ENCODE results near the gene MED12L. TPM values are rescaled to one million over a fixed set of nuclear protein-coding genes. Genes with fewer than 3 reads are reported as not detected.
"Not testable (repeated sequence)": the region's sequence is repeated elsewhere in the genome, so short reads cannot be mapped to it uniquely, and the experiment has no call there.

The MED12L gene
- total RNA-seq, 2 donors from 2014 or later = 4.4 to 5.8 TPM

DNA sequence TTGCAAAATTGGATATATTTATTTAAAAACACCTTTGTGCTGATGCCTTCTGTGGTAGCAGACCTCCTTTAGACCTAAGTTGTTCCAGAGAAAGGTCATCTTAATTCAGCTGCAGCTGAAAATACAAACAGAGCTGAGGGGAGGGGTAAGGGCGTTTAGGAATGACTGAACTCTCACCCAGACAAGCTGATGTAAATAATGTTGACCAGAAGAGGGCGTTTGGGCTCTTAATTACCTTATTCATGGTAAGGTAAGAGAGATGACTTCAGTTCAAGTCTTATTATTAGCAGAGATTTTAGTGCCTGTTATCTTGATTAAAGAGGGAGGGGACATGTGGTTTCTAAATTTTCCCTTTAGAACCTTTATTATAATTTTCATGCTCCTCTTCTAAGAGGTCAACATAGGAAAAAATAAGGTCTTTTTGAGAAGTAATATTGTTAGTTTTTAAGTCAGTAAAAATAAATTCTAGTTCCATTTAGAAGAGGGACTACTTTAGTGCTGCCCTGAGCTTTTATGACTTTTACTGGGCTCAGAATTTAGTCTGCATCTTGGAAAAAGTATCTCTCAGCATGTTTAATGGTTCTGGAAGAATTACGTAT lies 71.3 kb downstream of the MED12L start:
- Mint-ChIP-seq H3K27ac (no peak overlapping the region), H3K4me1 (ENCODE audit: low read depth) (no peaks in the 10 kb centered on the region), H3K9me3 (no peaks in the 10 kb centered on the region), H3K4me3 (no peak overlapping the region), H3K27me3 (ENCODE audit: low read depth) (peaks cover 9% of the 10 kb centered on the region), H3K36me3 (ENCODE audit: insufficient read depth in 2 of 2) (no peaks in the 10 kb centered on the region)
- DNase-seq = peak; percentile 31 to 48
- peak; percentile 65 to 75 for ATAC-seq (replicated peaks in 1 of 2)

DNA sequence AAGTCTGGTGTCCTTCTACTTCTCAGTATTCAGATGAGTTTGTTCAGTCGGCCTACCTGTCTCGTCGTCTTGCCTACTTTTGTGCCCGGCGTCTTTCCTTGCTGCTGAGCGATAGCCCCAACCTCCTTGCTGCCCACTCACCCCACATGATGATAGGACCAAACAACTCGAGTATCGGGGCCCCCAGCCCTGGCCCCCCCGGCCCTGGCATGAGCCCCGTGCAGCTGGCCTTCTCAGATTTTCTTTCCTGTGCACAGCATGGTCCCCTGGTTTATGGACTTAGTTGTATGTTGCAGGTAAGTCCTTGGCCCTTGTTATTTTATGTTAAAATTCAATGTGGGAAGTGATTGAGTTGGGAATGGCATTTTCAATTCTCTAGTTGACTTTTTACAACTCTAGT lies 74.3 kb downstream of the MED12L start:
- DNase-seq = no peak
- Mint-ChIP-seq H3K9me3 (no peaks in the 10 kb centered on the region), H3K4me1 (ENCODE audit: low read depth) (no peaks in the 10 kb centered on the region), H3K4me3 (no peak overlapping the region), H3K27ac (no peak overlapping the region), H3K27me3 (ENCODE audit: low read depth) (peaks cover 9% of the 10 kb centered on the region), H3K36me3 (ENCODE audit: insufficient read depth in 2 of 2) (no peaks in the 10 kb centered on the region)
- ATAC-seq (replicated peaks in 1 of 2) = no peak

DNA sequence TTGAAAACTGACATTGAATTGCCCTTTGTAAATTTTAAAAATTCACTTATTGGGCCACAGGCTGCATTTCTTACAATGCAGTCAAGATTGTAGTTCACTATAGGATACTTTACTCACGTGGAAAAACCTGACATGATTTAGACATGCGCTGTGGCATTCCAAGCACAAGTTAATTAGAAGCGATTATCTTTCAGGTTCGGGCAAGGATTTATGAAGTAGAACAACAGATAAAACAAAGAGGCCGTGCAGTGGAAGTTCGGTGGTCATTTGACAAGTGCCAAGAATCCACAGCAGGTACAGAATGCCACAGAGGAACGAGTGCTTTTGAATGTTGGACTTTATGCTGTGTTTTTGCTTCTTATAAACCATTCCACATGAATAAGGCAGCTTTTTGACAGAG lies 79.8 kb downstream of the MED12L start:
- ATAC-seq (replicated peaks in 1 of 2) = no peak
- Mint-ChIP-seq H3K36me3 (ENCODE audit: insufficient read depth in 2 of 2) (no peaks in the 10 kb centered on the region), H3K9me3 (no peaks in the 10 kb centered on the region), H3K4me1 (ENCODE audit: low read depth) (peaks cover 24% of the 10 kb centered on the region), H3K27ac (no peak overlapping the region), H3K4me3 (no peak overlapping the region), H3K27me3 (ENCODE audit: low read depth) (peaks cover 9% of the 10 kb centered on the region)
- DNase-seq = no peak

DNA sequence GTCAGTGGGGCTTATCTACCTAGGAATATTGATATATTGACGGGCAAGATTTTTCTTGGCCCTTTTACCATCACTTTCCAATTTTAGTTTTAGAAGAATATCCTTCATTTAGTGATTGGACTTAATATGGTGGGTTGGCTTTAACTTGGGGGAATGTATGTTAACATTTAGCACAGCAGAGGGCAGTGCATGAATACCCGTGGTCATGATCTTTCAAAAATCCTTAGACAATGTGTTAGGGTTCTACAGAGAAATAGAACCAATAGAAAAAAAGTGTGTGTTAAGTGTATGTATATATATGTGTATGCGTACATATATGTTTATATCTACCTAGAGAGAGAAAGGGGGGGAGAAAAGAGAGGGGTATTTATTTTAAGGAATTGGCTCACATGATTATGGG lies 80.7 kb downstream of the MED12L start:
- H3K27ac Mint-ChIP-seq = no peak overlapping the region
- DNase-seq (no peak), ATAC-seq (replicated peaks in 1 of 2) (no peak)
- no peaks in the 10 kb centered on the region for H3K36me3 Mint-ChIP-seq (ENCODE audit: insufficient read depth in 2 of 2)
- H3K9me3 Mint-ChIP-seq = no peaks in the 10 kb centered on the region
- H3K27me3 Mint-ChIP-seq (ENCODE audit: low read depth) = peaks cover 1% of the 10 kb centered on the region
- H3K4me3 Mint-ChIP-seq = no peak overlapping the region
- H3K4me1 Mint-ChIP-seq (ENCODE audit: low read depth) = peaks cover 33% of the 10 kb centered on the region

DNA sequence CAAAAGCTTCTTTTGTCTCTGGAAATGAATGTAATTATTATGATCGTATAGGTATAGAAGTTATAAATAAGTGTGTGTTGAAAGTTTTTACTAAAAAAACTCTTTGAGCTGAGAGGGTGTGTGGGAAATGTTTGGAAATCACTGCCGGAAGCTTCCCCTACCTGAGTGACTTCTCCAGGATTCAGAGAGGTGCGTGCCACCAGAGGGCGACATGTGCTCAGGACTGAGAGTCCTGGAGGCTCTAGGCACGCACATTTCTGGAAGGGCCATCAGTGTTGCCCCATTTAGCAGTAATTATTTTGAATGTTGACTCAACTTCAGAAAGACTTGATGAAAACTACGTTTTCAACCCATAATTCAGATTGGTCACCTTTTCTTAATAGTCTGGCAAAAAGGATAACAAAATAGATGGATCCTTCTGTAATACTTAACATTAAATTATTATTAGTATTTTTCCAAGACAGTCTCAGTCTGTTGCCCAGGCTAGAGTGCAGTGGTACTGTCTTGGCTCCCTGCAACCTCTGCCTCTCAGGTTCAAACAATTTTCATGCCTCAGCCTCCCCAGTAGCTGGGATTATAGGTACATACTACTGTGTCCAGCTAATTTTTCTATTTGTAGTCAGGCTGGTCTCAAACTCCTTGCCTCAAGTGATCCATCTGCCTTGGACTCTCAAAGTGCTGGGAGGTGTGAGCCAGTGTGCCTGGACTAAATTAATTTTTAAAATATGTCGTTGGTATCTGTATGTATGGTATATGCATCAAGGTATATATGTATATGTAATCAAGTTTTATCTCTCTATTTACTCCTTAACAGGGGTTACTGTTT lies 83.0 kb downstream of the MED12L start:
- Mint-ChIP-seq H3K9me3 (no peaks in the 10 kb centered on the region), H3K27ac (no peak overlapping the region), H3K36me3 (ENCODE audit: insufficient read depth in 2 of 2) (no peaks in the 10 kb centered on the region), H3K27me3 (ENCODE audit: low read depth) (no peaks in the 10 kb centered on the region), H3K4me1 (ENCODE audit: low read depth) (peaks cover 54% of the 10 kb centered on the region), H3K4me3 (no peak overlapping the region)
- DNase-seq = peak; percentile 86 to 87
- ATAC-seq (replicated peaks in 1 of 2) = peak; percentile 72 to 73

DNA sequence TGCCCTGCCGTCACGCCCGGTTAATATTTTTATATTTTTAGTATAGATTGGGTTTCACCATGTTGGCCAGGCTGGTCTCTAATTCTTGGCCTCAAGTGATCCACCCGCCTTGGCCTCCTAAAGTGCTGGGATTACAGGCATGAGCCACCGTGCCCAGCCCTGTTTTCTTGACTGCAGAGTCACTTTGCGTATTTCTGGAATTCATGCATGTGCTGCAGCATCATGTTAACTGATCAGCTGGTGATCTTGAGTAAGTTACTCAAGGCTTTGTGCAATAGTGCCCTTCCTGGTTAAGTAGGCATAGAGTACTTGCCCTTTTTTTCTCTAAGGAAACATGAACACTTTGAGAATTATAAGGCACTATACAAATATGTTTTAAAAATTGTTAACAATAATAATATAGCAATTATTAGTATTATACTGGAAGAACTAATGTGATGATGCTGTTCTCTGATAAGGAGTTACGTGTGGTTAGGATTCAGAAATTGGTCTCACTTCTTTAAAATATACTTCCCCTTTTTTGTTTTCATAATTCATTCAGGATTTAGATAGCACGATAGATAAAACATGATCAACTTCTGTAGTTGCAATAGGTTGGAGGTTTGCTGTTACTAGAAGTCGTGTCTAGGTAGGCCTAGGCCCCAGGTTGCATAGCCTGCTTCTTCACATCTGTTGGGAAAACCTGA lies 83.9 kb downstream of the MED12L start:
- Mint-ChIP-seq H3K36me3 (ENCODE audit: insufficient read depth in 2 of 2) (no peaks in the 10 kb centered on the region), H3K4me1 (ENCODE audit: low read depth) (peaks cover 60% of the 10 kb centered on the region), H3K27me3 (ENCODE audit: low read depth) (no peaks in the 10 kb centered on the region), H3K4me3 (peak overlapping the region; percentile 53 to 64), H3K9me3 (no peaks in the 10 kb centered on the region), H3K27ac (peak overlapping the region; percentile 83)
- ATAC-seq (replicated peaks in 1 of 2) (peak; percentile 2 to 11), DNase-seq (no peak)

DNA sequence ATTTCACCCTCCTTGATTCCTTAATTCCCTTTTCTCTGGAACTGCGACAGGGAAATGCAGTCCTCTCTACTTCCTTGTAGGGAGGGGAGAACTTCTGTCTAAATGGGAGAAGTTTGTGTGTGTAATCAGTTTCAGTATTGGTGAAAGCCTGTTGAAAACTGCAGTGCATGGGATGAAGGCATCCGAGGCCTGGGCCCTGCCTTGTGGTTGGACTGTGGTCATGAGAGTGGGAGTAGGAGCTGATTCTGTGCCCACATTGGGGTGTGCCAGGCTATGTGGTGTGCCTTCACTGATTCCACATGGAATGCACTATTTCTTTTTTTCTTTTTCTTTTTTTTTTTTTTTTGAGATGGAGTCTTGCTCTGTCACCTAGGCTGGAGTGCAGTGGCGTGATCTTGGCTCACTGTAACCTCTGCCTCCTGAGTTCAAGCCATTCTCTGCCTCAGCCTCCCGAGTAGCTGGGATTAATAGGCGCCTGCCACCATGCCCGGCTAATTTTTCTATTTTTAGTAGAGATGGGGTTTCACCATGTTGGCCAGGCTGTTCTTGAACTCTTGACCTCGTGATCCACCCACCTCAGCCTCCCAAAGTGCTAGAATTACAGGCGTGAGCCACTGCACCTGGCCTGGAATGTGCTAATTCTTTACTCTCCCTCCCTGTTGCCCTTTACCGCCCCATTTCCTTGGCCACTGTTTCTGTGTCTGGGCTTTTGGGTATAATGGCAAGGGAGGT lies 84.7 kb downstream of the MED12L start:
- ATAC-seq (replicated peaks in 1 of 2) = peak; percentile 55 to 70
- not testable (repeated sequence) for H3K9me3 Mint-ChIP-seq
- peak overlapping the region; percentile 64 to 73 for H3K4me3 Mint-ChIP-seq

DNA sequence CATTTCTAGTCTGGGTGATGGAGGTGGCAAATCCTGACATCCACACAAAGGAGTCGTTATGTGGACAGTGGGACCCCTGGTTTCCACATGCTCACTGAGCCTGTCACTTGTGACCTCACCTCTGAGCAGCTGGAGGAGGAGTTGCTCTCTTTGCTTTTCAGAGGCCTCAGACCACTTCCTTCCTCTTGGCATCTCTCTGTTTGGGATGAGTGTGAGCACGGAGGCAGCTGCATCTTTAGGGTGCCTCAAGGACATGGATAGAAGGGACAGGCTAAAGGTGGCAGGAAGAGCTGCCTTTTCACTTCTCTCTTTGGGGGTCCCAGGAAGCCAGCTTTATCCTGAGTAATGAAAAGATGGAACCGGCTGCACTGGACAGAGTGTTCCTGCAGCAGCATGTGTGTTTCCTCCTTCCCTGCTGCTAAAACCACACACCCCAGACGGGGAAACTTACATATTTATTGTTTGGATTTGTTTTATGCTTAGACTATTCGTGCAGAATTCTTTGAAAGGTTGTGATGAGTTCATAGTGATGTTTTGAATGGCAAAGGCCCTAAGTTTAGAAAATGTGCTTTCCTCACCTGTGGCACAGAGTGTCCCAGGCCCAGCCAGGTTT lies 85.8 kb downstream of the MED12L start:
- Mint-ChIP-seq H3K4me1 (ENCODE audit: low read depth) (peaks cover 60% of the 10 kb centered on the region), H3K27ac (peak overlapping the region; percentile 83), H3K36me3 (ENCODE audit: insufficient read depth in 2 of 2) (no peaks in the 10 kb centered on the region), H3K4me3 (peak overlapping the region; percentile 64 to 73), H3K27me3 (ENCODE audit: low read depth) (no peaks in the 10 kb centered on the region), H3K9me3 (no peaks in the 10 kb centered on the region)
- peak; percentile 52 to 55 for DNase-seq
- ATAC-seq (replicated peaks in 1 of 2) = peak; percentile 74 to 89

More for the DNA sequence above, 84.7 kb downstream of the MED12L start:
- H3K4me1 Mint-ChIP-seq (ENCODE audit: low read depth) = peaks cover 60% of the 10 kb centered on the region
- DNase-seq = peak; percentile 63 to 65
- not testable (repeated sequence) for H3K27me3 Mint-ChIP-seq (ENCODE audit: low read depth); H3K36me3 Mint-ChIP-seq (ENCODE audit: insufficient read depth in 2 of 2)
- peak overlapping the region; percentile 83 for H3K27ac Mint-ChIP-seq

DNA sequence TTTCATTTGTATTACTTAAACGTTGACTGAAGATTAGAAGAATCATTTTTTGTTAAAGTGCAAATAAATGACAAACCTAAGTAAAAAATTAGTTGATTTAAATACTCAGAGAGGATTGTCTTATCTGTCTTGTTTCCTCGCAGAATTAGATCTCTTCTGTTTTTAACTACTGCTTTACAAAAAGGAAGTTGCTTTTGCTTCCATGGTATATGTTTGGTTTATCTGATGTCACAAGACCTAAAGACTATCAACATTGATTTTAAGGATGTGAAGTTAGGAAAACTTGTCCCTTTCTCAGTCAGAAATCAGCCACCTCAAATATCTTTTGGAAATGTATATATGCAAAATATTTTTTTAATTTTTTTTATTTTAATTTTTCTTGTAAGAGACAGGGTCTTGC lies 88.9 kb downstream of the MED12L start:
- no peaks in the 10 kb centered on the region for H3K27me3 Mint-ChIP-seq (ENCODE audit: low read depth)
- no peaks in the 10 kb centered on the region for H3K36me3 Mint-ChIP-seq (ENCODE audit: insufficient read depth in 2 of 2)
- H3K4me3 Mint-ChIP-seq = no peak overlapping the region
- DNase-seq (no peak), ATAC-seq (replicated peaks in 1 of 2) (no peak)
- H3K4me1 Mint-ChIP-seq (ENCODE audit: low read depth) = peaks cover 45% of the 10 kb centered on the region
- no peaks in the 10 kb centered on the region for H3K9me3 Mint-ChIP-seq
- H3K27ac Mint-ChIP-seq = no peak overlapping the region

DNA sequence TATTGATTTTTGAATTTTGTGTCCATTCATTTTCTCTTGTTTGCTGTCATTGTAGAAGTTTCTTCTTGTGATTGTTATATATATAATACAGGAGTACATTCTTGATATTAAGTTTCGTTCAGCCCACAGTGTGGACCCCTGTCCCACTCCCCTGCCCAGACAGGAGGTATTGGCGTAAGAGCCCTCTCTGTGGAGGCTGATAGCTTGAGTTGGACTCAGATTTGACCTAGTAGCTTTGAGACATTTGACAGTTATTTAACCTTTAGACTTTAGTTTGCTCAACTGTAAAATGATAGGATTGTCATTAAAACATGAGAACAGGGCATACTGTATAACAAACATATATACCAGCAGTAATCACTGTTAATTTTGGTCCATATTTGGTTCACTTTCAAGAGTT lies 90.5 kb downstream of the MED12L start:
- Mint-ChIP-seq H3K27me3 (ENCODE audit: low read depth) (no peaks in the 10 kb centered on the region), H3K9me3 (no peaks in the 10 kb centered on the region), H3K4me3 (no peak overlapping the region), H3K4me1 (ENCODE audit: low read depth) (peaks cover 29% of the 10 kb centered on the region), H3K27ac (no peak overlapping the region), H3K36me3 (ENCODE audit: insufficient read depth in 2 of 2) (no peaks in the 10 kb centered on the region)
- DNase-seq (no peak), ATAC-seq (replicated peaks in 1 of 2) (no peak)

DNA sequence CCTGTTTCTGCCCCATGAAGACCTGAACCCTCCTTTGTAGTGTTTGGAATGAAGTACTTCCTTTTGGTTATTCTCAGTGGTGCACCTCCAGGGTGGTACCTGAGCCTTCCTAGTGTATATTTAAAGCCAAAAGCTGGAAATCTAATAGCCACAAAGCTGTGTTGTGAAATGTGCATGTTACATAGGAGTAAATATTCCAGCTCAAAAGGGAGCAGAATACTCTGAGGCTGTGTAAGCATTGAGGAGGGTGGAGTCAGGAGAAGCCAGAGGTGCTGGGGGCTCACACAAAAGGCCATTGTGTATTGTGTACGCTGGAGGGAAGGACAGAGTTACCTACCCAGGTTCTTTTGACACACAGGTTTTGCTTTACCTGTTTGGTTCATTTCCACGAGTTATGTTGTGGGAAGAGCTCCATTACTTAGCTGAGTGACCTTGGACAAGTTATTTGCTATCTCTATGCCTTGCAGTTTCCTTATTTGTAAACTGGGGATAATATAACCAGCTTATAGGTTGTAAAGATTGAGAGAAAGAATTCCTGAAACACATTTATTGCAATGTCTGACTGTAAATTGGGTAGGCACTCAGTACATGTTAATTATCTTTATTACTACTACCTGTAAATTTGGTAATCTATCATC lies 92.9 kb downstream of the MED12L start:
- ATAC-seq (replicated peaks in 1 of 2) = no peak
- Mint-ChIP-seq H3K4me3 (no peak overlapping the region), H3K27me3 (ENCODE audit: low read depth) (no peaks in the 10 kb centered on the region)

DNA sequence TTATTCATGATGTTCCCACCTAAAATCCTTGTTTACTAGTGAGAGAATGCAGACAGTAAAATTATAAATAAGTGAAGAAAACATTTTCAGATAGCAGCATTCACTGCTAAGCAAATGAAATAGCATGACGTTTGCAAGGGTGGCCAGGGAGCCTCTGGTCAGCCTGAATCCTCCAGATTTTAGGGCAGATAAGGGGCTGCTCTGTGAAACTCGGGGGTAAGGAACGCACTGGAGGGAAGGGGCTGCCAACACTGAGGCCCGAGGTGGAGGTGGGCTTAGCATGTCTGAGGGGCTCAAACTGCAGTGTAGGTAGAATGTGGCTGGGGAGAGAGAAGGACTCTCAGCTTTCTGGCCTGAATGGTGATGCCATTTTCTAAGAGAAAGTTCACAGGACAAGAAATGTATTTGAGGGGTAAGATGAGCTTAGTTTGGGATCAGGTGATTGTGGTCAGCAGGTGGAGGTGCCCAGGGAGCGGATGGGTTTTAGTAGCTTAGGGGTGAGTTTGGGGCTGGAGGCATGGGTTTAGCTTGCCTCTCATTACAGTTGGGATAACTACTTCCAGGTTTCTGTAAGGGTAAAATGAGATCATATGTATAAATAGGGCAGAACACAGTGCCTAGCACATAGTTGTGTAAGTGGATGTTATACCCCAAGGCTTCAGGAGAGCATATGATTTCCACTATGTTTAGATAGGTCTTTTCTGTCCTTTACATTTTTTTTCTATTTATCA lies 97.0 kb downstream of the MED12L start:
- H3K27ac Mint-ChIP-seq = peak overlapping the region; percentile 4
- H3K36me3 Mint-ChIP-seq (ENCODE audit: insufficient read depth in 2 of 2) = no peaks in the 10 kb centered on the region
- DNase-seq = no peak
- no peak for ATAC-seq (replicated peaks in 1 of 2)
- H3K4me3 Mint-ChIP-seq = peak overlapping the region; percentile 75 to 84
- no peaks in the 10 kb centered on the region for H3K27me3 Mint-ChIP-seq (ENCODE audit: low read depth)
- H3K4me1 Mint-ChIP-seq (ENCODE audit: low read depth) = peaks cover 44% of the 10 kb centered on the region
- no peaks in the 10 kb centered on the region for H3K9me3 Mint-ChIP-seq

More for the DNA sequence above, 92.9 kb downstream of the MED12L start:
- DNase-seq = no peak
- H3K27ac Mint-ChIP-seq = no peak overlapping the region
- H3K4me1 Mint-ChIP-seq (ENCODE audit: low read depth) = peaks cover 17% of the 10 kb centered on the region
- H3K36me3 Mint-ChIP-seq (ENCODE audit: insufficient read depth in 2 of 2) = no peaks in the 10 kb centered on the region
- H3K9me3 Mint-ChIP-seq = no peaks in the 10 kb centered on the region

All from activated T-cell treated with anti-CD3 and anti-CD28 coated beads, Interleukin-2, amount 50 U/mL, for 72 hours (primary cell).